Fibroblast of gingiva (primary cell): ENCODE results near the gene UBXN4.
A peak's percentile ranks its signal among the peaks of the same experiment; 100 is the strongest.

ENCODE experiments used
- DNase-seq: peaks from one replicate; pipeline ENCODE4 v3.0.0-alpha.2; 2011; ENCODE audit warnings: low read depth

UBXN4 gene

DNA sequence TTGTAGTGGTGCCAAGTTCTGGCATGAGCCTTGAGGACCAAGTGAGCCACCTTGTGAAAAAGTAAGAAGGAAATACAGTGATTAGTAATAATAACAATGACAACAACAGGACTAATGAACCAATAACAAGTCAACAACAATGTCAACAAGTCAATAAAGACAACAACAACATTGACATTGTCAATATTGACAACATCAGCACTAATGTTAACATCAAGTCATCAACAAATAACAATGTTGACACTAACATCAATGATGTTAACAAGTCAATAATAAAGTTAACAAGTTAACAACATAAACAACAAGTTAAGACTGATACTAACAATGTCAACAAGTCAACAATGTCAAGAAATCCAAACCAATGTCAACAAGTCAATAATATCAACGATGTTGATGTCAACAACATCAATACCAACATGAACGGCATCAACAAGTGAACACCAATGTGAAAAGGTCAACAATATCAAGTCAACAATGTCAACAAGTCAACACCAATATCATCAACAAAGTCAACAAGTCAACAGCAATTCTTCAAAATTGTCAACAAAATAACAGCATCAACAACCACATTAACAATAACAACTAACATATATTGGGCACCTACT is 71.4 kb downstream of the UBXN4 start:
- DNase-seq, result no peak

GRCh38 chr2:135815269-135815668 is 73.6 kb downstream of the UBXN4 start:
- no peak for DNase-seq

GRCh38 chr2:135817466-135817865 is 75.8 kb downstream of the UBXN4 start:
- DNase-seq, result no peak

DNA sequence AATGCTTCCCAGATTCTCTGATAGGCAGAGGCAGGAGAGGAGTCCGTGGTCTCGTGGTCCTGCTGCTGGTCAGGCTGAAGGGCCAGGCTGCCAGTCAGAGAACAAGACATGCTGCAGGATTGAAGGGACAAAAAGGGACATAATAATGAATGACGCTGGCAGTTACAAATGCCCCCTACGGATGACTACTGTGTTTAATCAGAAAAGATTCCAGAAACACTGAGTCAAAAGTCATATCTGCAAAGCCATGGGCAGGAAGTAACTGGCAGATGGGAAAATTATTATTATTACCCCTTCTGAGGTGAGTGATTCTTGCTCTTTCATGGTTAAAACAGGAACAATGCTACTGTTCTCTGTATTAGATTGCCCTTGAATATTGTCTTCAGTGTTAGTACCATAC is 76.3 kb downstream of the UBXN4 start:
- DNase-seq, result no peak

DNA sequence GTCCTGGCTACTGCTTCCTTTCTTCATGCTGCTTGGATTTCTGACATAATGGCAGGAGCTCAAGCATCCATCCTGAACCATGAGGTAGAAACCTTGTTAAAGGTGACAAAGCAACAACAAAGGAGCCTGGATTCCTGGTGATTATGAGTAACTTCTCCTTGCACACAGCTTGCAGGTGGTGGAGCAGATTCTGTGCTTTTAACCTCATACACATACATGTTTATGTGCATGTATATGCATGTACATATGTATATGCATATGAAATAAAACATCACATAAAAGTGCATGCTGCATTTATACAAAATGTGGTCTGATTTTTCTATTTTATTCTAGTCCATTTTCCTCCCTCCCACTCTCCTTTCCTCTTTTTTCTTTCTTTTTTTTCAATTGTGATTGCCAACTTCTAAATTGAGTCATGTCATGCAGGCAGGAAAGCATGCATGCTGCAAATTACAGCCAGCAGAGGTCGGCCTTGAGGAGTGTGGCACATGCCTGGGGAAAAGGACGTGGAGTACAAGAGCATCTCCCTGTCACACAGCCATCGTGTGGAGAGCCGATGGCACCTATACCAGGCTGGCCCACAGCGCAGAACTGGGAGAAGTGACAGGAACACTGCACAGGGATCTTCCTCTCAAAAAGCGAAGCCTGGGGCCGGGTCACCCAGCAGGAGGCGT is 77.4 kb downstream of the UBXN4 start:
- DNase-seq, result peak; percentile 16

GRCh38 chr2:135820003-135820618 is 78.5 kb downstream of the UBXN4 start:
- DNase-seq, result no peak

- no peak for DNase-seq
Measured at GRCh38 chr2:135821190-135821589, 79.5 kb downstream of the UBXN4 start.

GRCh38 chr2:135822855-135823254 is 81.2 kb downstream of the UBXN4 start:
- no peak for DNase-seq

DNA sequence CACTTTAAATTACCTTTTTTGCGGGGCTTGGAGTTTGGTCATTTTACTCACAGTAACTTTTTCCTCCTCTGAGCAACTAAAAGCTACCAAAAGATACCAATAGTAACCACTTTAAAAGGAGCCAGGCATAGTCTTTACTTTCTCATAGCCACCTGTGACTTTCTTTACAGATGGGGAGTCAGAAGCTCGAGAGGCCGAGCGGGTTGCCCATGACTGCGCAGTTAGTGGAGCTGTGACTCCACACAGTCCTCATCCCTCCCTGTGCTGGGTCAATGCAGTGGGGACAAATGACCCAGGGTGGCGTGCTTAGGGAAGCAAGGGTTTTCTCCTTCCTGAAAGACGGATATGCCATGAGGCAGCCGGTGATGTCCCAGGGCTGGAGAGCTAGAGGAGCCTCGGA is 83.5 kb downstream of the UBXN4 start:
- DNase-seq, result no peak

GRCh38 chr2:135825550-135826176 is 84.0 kb downstream of the UBXN4 start:
- DNase-seq, result no peak

- DNase-seq, result no peak
Measured at GRCh38 chr2:135826544-135826943, 84.9 kb downstream of the UBXN4 start.

DNA sequence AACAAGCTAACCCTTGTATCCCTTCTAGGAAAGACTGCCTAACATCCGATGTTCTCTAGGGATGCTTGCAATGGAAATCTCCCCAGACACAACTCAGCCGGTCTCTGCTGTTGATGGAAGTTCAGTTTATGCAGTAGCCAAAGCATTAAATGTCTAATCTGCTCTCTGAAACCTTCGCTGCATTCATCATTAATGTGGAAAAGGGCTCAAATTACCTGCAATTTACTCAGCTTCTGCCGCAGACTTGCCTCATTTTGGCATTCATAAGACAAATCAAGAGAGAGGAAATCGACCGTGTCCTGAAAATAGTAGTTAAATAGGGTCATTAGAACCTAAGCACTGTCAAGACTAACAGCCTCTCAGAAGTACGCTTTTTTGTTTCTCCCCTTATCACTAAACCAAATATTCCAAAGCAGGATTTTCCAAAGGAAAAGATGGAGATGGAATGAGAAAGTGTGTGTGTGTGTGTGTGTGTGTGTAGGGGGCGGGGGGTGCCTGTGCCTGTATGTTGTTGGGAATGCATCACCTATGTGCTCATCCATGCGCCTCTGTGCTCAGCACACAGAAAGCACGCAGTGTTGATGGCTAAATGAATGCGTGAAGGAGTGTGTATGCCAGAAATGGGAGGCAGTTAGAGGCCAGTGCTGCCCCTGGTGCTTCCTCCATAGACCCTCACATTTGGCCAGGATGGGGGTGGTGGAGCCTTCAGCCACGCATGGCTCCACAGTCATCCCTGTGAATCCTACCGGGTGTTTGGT is 87.9 kb downstream of the UBXN4 start:
- DNase-seq, result peak; percentile 7

GRCh38 chr2:135831180-135831812 is 89.6 kb downstream of the UBXN4 start:
- no peak for DNase-seq

DNA sequence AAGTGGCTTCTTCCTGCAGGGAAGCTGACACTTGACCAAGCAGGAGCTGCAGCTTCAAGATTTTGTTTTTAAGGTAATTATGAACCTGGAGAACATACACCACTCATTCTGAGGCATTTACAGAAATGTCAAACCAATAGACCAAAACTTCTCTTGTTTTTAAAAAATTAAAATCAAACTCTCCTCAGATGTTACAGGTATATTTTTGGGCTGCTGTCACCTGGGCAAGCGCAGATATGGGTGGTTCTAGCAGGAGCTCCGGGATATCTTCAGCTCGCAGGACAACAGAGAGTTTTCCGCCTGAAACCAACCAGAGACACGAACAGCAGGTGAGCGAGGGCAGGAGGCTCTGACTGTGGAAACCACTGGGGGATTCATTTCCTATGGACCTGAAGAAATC is 91.2 kb downstream of the UBXN4 start:
- no peak for DNase-seq
